HepG2 (cell line): ENCODE results near the gene MYADML2. TPM values are rescaled to one million over a fixed set of nuclear protein-coding genes. Genes with fewer than 3 reads are reported as not detected.

Source experiments
- ATAC-seq: fragments of 200-7000 bp; cut with Tn5 transposase; 3 replicates; pipeline ENCODE4 v1.9.1; 2020; ENCODE audit warnings: mild to moderate bottlenecking, moderate library complexity
- BruUV-seq: library from RNA; stranded (reverse); fragments of 400-500 nt; replicated peaks from 2 replicates; lab custom pipeline; 2021; lab: Mats Ljungman, UMichigan
- CTCF ChIA-PET: fragments of 300-600 bp; formaldehyde crosslinking; extraction: SDS; loops from one replicate; lab custom pipeline; 2021; ENCODE audit warnings: low total read pairs, inconsistent platforms, low intra/inter-chr PET ratio; lab: Yijun Ruan, JAX
- POLR2A ChIA-PET: fragments of 350-600 bp; sonication (Branson Sonifier 250); formaldehyde crosslinking; loops from one replicate; lab custom pipeline; 2020; ENCODE audit warnings: antibody characterized with exemption, inconsistent platforms; lab: Yijun Ruan, JAX
- DNase-seq: peaks from one replicate; pipeline ENCODE4 v3.0.0-alpha.2; 2015; ENCODE audit warnings: low spot score
- FAIRE-seq: peaks from 3 replicates; lab custom pipeline; 2011; peaks lifted over from hg19 to GRCh38; lab: Jason Lieb, UNC
- H2AFZ ChIP-seq: one replicate; pipeline ENCODE4 v1.6.1; 2011; ENCODE audit warnings: low read length, inconsistent platforms
- H3K27ac ChIP-seq: fragments of 300-600 bp; 3 replicates; pipeline ENCODE4 v1.8.0; 2011; ENCODE audit warnings: mixed run types, mild to moderate bottlenecking, mixed read lengths, low read length, inconsistent platforms; ENCODE audit not compliant: insufficient read depth; ENCODE audit errors: extremely low read length
- H3K27me3 ChIP-seq, 2 experiments: fragments of 200-600 bp in 1 of 2; 2 replicates in 1 of 2; 3 replicates in 1 of 2; pipeline versions ENCODE4 v1.6.0 to v1.8.0; 2011; ENCODE audit warnings: low read length in 2 of 2, mild to moderate bottlenecking in 2 of 2, moderate library complexity in 2 of 2, inconsistent platforms in 1 of 2; ENCODE audit not compliant: insufficient read depth in 2 of 2, control insufficient read depth in 1 of 2
- H3K36me3 ChIP-seq, 2 experiments: fragments of 200-600 bp in 1 of 2; replicated peaks in 1 of 2; 2 replicates in 1 of 2; 3 replicates in 1 of 2; pipeline versions ENCODE4 v1.5.1 to v1.8.0; 2011; ENCODE audit warnings: low read length in 2 of 2, inconsistent platforms in 1 of 2; ENCODE audit not compliant: insufficient read depth in 2 of 2, control insufficient read depth in 1 of 2
- H3K4me1 ChIP-seq: 2 replicates; pipeline ENCODE4 v1.5.1; 2012; ENCODE audit warnings: low read length, inconsistent platforms; ENCODE audit not compliant: insufficient read depth
- H3K4me2 ChIP-seq: 2 replicates; pipeline ENCODE4 v1.6.0; 2011; ENCODE audit warnings: low read depth, low read length, inconsistent platforms
- H3K4me3 ChIP-seq, 3 experiments: fragments of 200-600 bp in 1 of 3; sonication (generic), shearing (Covaris generic) in 1 of 3; replicated peaks in 1 of 3; 2 replicates each; pipeline ENCODE4 v1.5.1; 2011 to 2016; ENCODE audit warnings: low read length in 3 of 3, inconsistent platforms in 2 of 3, low read depth in 2 of 3, mild to moderate bottlenecking in 2 of 3, control low read depth in 1 of 3, mixed read lengths in 1 of 3; ENCODE audit not compliant: insufficient read depth in 1 of 3
- H3K79me2 ChIP-seq: one replicate; pipeline ENCODE4 v1.6.1; 2011; ENCODE audit warnings: low read length, inconsistent platforms; ENCODE audit not compliant: insufficient read depth
- H3K9ac ChIP-seq: 2 replicates; pipeline ENCODE4 v1.6.0; 2011; ENCODE audit warnings: mild to moderate bottlenecking, low read depth, low read length, inconsistent platforms; ENCODE audit not compliant: insufficient read depth
- H3K9me3 ChIP-seq: 2 replicates; pipeline ENCODE4 v1.5.1; 2012; ENCODE audit warnings: mild to moderate bottlenecking, low read length
- H4K20me1 ChIP-seq: 2 replicates; pipeline ENCODE4 v1.6.0; 2011; ENCODE audit warnings: inconsistent platforms, mild to moderate bottlenecking, low read length, moderate library complexity; ENCODE audit not compliant: insufficient read depth
- AGO1 ChIP-seq: fragments of 200-400 bp; formaldehyde crosslinking; IDR thresholded peaks from 2 replicates; pipeline ENCODE4 v1.6.1; 2017; ENCODE audit warnings: mild to moderate bottlenecking, low read depth, low read length, moderate library complexity; ENCODE audit not compliant: poor library complexity, severe bottlenecking
- ATF6 ChIP-seq: sonication (generic); formaldehyde crosslinking; conservative IDR thresholded peaks from 2 replicates; pipeline ENCODE4 v1.4.0; 2020; ENCODE audit warnings: missing genetic modification reagents
- EED ChIP-seq: sonication (generic); formaldehyde crosslinking; IDR thresholded peaks from 2 replicates; pipeline ENCODE4 v1.5.0; 2020; ENCODE audit warnings: mild to moderate bottlenecking, missing genetic modification reagents
- FIP1L1 ChIP-seq: fragments of 200-400 bp; formaldehyde crosslinking; IDR thresholded peaks from 2 replicates; pipeline ENCODE4 v1.6.1; 2018; ENCODE audit warnings: low read depth, mild to moderate bottlenecking, low read length, moderate library complexity, borderline replicate concordance; ENCODE audit not compliant: insufficient read depth
- FOXK2 ChIP-seq: fragments of 450-650 bp; IDR thresholded peaks from 2 replicates; pipeline ENCODE4 v1.6.1; 2016
- HIC2 ChIP-seq: sonication (generic); formaldehyde crosslinking; IDR thresholded peaks from 2 replicates; pipeline ENCODE4 v1.9.0; 2022; ENCODE audit warnings: low read depth, missing genetic modification reagents
- HNRNPLL ChIP-seq: fragments of 200-400 bp; formaldehyde crosslinking; IDR thresholded peaks from 2 replicates; pipeline ENCODE4 v1.6.1; 2017; ENCODE audit warnings: mild to moderate bottlenecking, low read depth, low read length; ENCODE audit not compliant: poor library complexity, severe bottlenecking
- PCBP1 ChIP-seq: fragments of 200-400 bp; formaldehyde crosslinking; IDR thresholded peaks from 2 replicates; pipeline ENCODE4 v1.6.1; 2017; ENCODE audit warnings: mild to moderate bottlenecking, low read depth, low read length, borderline replicate concordance
- POLR2G ChIP-seq: fragments of 200-400 bp; formaldehyde crosslinking; IDR thresholded peaks from 2 replicates; pipeline ENCODE4 v1.6.1; 2018; ENCODE audit warnings: mild to moderate bottlenecking, low read depth, low read length, moderate library complexity
- PRPF4 ChIP-seq: fragments of 200-400 bp; formaldehyde crosslinking; IDR thresholded peaks from 2 replicates; pipeline ENCODE4 v1.6.1; 2016; ENCODE audit warnings: low read length, low read depth; ENCODE audit not compliant: poor library complexity, severe bottlenecking
- RARG ChIP-seq: sonication (generic); formaldehyde crosslinking; IDR thresholded peaks from 2 replicates; pipeline ENCODE4 v1.4.0; 2020; ENCODE audit warnings: low read depth, mild to moderate bottlenecking, missing genetic modification reagents
- RBFOX2 ChIP-seq: fragments of 200-400 bp; formaldehyde crosslinking; IDR thresholded peaks from 2 replicates; pipeline ENCODE4 v1.6.1; 2017; ENCODE audit warnings: low read depth, mild to moderate bottlenecking, low read length
- SAP130 ChIP-seq: IDR thresholded peaks from 2 replicates; pipeline ENCODE4 v1.6.1; 2016; ENCODE audit warnings: low read depth
- SMAD3 ChIP-seq: sonication (generic); formaldehyde crosslinking; IDR thresholded peaks from 2 replicates; pipeline ENCODE4 v1.4.0; 2020; ENCODE audit warnings: missing genetic modification reagents
- SRF ChIP-seq: IDR thresholded peaks from 2 replicates; pipeline ENCODE4 v1.6.1; 2011; ENCODE audit warnings: mild to moderate bottlenecking, low read depth, low read length, moderate library complexity
- TFDP2 ChIP-seq: sonication (generic); formaldehyde crosslinking; IDR thresholded peaks from 2 replicates; pipeline ENCODE4 v1.4.0; 2020; ENCODE audit warnings: missing genetic modification reagents
- ZNF138 ChIP-seq: sonication (generic); formaldehyde crosslinking; IDR thresholded peaks from 2 replicates; pipeline ENCODE4 v1.5.0; 2020; ENCODE audit warnings: mild to moderate bottlenecking, low read depth, missing genetic modification reagents
- ZNF3 ChIP-seq: IDR thresholded peaks from 2 replicates; pipeline ENCODE4 v1.7.0; 2017; ENCODE audit warnings: inconsistent platforms
- ZNF350 ChIP-seq: sonication (generic); formaldehyde crosslinking; IDR thresholded peaks from 2 replicates; pipeline ENCODE4 v1.4.0; 2020; ENCODE audit warnings: mild to moderate bottlenecking, low read depth, missing genetic modification reagents, borderline replicate concordance
- ZNF598 ChIP-seq: sonication (generic); formaldehyde crosslinking; IDR thresholded peaks from 2 replicates; pipeline ENCODE4 v1.5.1; 2020; ENCODE audit warnings: mild to moderate bottlenecking, missing genetic modification reagents, borderline replicate concordance
- WGBS: methylation state at CpG from one replicate; pipeline ENCODE4 v1.1.6; 2017; ENCODE audit warnings: low lambda C conversion rate; 5-methylcytosine and 5-hydroxymethylcytosine counted together
- in situ Hi-C: cut with HindIII; loops from 2 replicates; pipeline ENCODE4 v1.10.0; 2017; ENCODE audit warnings: low pct_unique_long_range_greater_than_20kb; ENCODE audit not compliant: extremely low pct_ligation_motif_present
- intact Hi-C: fragments of 100-400 bp; cut with micrococcal nuclease; formaldehyde crosslinking; loops from one replicate; pipeline ENCODE4 v1.10.0; 2022; ENCODE audit not compliant: unreplicated experiment
- polyA plus RNA-seq, 8 experiments: library from polyadenylated mRNA; depleted of rRNA in 3 of 8; stranded (reverse) in 7 of 8; unstranded in 1 of 8; fragments of >200 nt; fragmentation: Illumina TruSeq in 4 of 8; extraction: Trizol in 4 of 8; gene quantifications; 2 replicates each; pipeline versions ENCODE4 v1.2.1 to v1.2.3, GENCODE V29; 2011 to 2016; ENCODE audit warnings: low read depth in 4 of 8, missing spikeins in 1 of 8, mixed read lengths in 1 of 8; ENCODE audit not compliant: insufficient read depth in 1 of 8
- total RNA-seq, 5 experiments: library from RNA; depleted of rRNA; stranded (reverse); fragments of >200 nt; fragmentation: Illumina TruSeq; extraction: Trizol; gene quantifications; 2 replicates each; pipeline ENCODE4 v1.2.3, GENCODE V29; 2016; ENCODE audit warnings: low read depth in 1 of 5

MYADML2 gene
- total and polyA plus RNA-seq, 2 of the 13 experiments (the other 11 are each of a cell fraction or from before 2014, with no cell fraction given) = not detected

- Histone ChIP-seq H3K27me3 (peaks cover 2 to 4% of the 10 kb centered on the region in 2 experiments; a peak in 1 of 5 replicates), H3K4me2 (no peak overlapping the region), H2AFZ (no peak overlapping the region), H3K79me2 (peaks cover 22% of the 10 kb centered on the region), H3K4me3 (no peak overlapping the region), H3K9ac (no peak overlapping the region), H3K27ac (no peak overlapping the region), H3K4me1 (peaks cover 58% of the 10 kb centered on the region), H3K36me3 (peaks cover 11 to 28% of the 10 kb centered on the region in 2 experiments), H3K9me3 (no peaks in the 10 kb centered on the region), H4K20me1 (peaks cover 5% of the 10 kb centered on the region; the same call in 1 of the 2 replicates)
- BruUV-seq = no TSS peak
- in situ Hi-C loops (no loop called here), intact Hi-C loops (no loop called here)
- FAIRE-seq (no peak), DNase-seq (no peak), ATAC-seq (no peak)
- CTCF ChIA-PET = no interaction called here
- POLR2A ChIA-PET = interaction anchor here (0.9 to 2.0 kb wide), 8 partner anchors 9 to 104 kb away, joined by 3 to 7 read pairs (median 4); partner anchors contain the start of genes CENPX, DCXR and LRRC45
- WGBS = 94% methylated on average over 10 of the region's 14 CpGs
- TF ChIP-seq ATF6 (CRISPR knock-in tag) (no peak), ZNF350 (no peak), FIP1L1 (no peak), FOXK2 (no peak), POLR2G (peak; percentile 30; the same call in 1 of the 2 replicates), RBFOX2 (peak; percentile 59; the same call in 1 of the 2 replicates), PRPF4 (no peak), EED (CRISPR knock-in tag) (0 out of 2 replicates have a peak, but pooled peaks have one; percentile 25), SMAD3 (CRISPR knock-in tag) (no peak), SRF (no peak), ZNF3 (no peak), PCBP1 (no peak), SAP130 (CRISPR knock-in tag) (0 out of 2 replicates have a peak, but pooled peaks have one; percentile 1), AGO1 (peak; percentile 90), HNRNPLL (peak; percentile 21), ZNF598 (CRISPR knock-in tag) (no peak), TFDP2 (no peak), ZNF138 (CRISPR knock-in tag) (0 out of 2 replicates have a peak, but pooled peaks have one; percentile 51), HIC2 (CRISPR knock-in tag) (no peak), RARG (no peak)
Observed at GRCh38 chr17:81933178-81933699, 13.8 kb downstream of the MYADML2 start.
